ENCODE measurements around the gene LGSN. TPM values are rescaled to one million over a fixed set of nuclear protein-coding genes. Genes with fewer than 3 reads are reported as not detected.
"Not testable (repeated sequence)": the region's sequence is repeated elsewhere in the genome, so short reads cannot be mapped to it uniquely, and the experiment has no call there.

LGSN gene
- total and polyA plus RNA-seq, 4 donors, result 0.06 to 0.40 (median 0.25) TPM

GRCh38 chr6:63280639-63281180 lies 39.1 kb downstream of the LGSN start:
- no peak for DNase-seq (ENCODE audit: low read depth in 4 of 6, low spot score in 6 of 6)
- H3K9me3 ChIP-seq (ENCODE audit: control insufficient read depth, insufficient read depth, low read length), result no peaks in the 10 kb centered on the region
- H3K36me3 ChIP-seq (ENCODE audit: control insufficient read depth, insufficient read depth, low read length), result no peaks in the 10 kb centered on the region
- WGBS (ENCODE audit: insufficient coverage), result 94% methylated on average over 2 of the region's 3 CpGs
- no peak overlapping the region for H3K27ac ChIP-seq (ENCODE audit: low read depth, low read length)
- no peaks in the 10 kb centered on the region for H3K27me3 ChIP-seq (ENCODE audit: control insufficient read depth, insufficient read depth, low read length)
- no peaks in the 10 kb centered on the region for H3K4me1 ChIP-seq (ENCODE audit: control insufficient read depth, insufficient read depth, low read length)
- no peak overlapping the region for H3K4me3 ChIP-seq (ENCODE audit: low read depth, low read length)

GRCh38 chr6:63278916-63279315 lies 40.9 kb downstream of the LGSN start:
- H3K4me1 ChIP-seq (ENCODE audit: control insufficient read depth, insufficient read depth, low read length), result no peaks in the 10 kb centered on the region
- H3K9me3 ChIP-seq (ENCODE audit: control insufficient read depth, insufficient read depth, low read length), result no peaks in the 10 kb centered on the region
- H3K4me3 ChIP-seq (ENCODE audit: low read depth, low read length), result no peak overlapping the region
- no peak for DNase-seq (ENCODE audit: low read depth in 4 of 6, low spot score in 6 of 6)
- H3K27me3 ChIP-seq (ENCODE audit: control insufficient read depth, insufficient read depth, low read length), result no peaks in the 10 kb centered on the region
- no peak overlapping the region for H3K27ac ChIP-seq (ENCODE audit: low read depth, low read length)
- no peaks in the 10 kb centered on the region for H3K36me3 ChIP-seq (ENCODE audit: control insufficient read depth, insufficient read depth, low read length)

- no peak for DNase-seq (ENCODE audit: low read depth in 4 of 6, low spot score in 6 of 6)
- Histone ChIP-seq H3K27me3 (ENCODE audit: control insufficient read depth, insufficient read depth, low read length) (no peaks in the 10 kb centered on the region), H3K4me3 (ENCODE audit: low read depth, low read length) (no peak overlapping the region), H3K36me3 (ENCODE audit: control insufficient read depth, insufficient read depth, low read length) (no peaks in the 10 kb centered on the region), H3K9me3 (ENCODE audit: control insufficient read depth, insufficient read depth, low read length) (no peaks in the 10 kb centered on the region), H3K27ac (ENCODE audit: low read depth, low read length) (no peak overlapping the region), H3K4me1 (ENCODE audit: control insufficient read depth, insufficient read depth, low read length) (no peaks in the 10 kb centered on the region)
- WGBS (ENCODE audit: insufficient coverage), result no CpG with 5 or more reads among the region's 1 CpG
These were observed 43.8 kb downstream of the LGSN start for GRCh38 chr6:63275953-63276352.

- WGBS (ENCODE audit: insufficient coverage), result 92% methylated on average over 24 of the region's 35 CpGs
- H3K4me3 ChIP-seq (ENCODE audit: low read depth, low read length); H3K27ac ChIP-seq (ENCODE audit: low read depth, low read length); H3K9me3 ChIP-seq (ENCODE audit: control insufficient read depth, insufficient read depth, low read length); H3K27me3 ChIP-seq (ENCODE audit: control insufficient read depth, insufficient read depth, low read length); H3K4me1 ChIP-seq (ENCODE audit: control insufficient read depth, insufficient read depth, low read length); H3K36me3 ChIP-seq (ENCODE audit: control insufficient read depth, insufficient read depth, low read length); DNase-seq (ENCODE audit: low read depth in 4 of 6, low spot score in 6 of 6): not testable (repeated sequence)
These were observed 44.9 kb downstream of the LGSN start for GRCh38 chr6:63274795-63275430.

- no peaks in the 10 kb centered on the region for H3K27me3 ChIP-seq (ENCODE audit: control insufficient read depth, insufficient read depth, low read length)
- peak; percentile 7 to 89 (median 26) for DNase-seq (ENCODE audit: low read depth in 4 of 6, low spot score in 6 of 6)
- H3K4me3 ChIP-seq (ENCODE audit: low read depth, low read length), result no peak overlapping the region
- no peaks in the 10 kb centered on the region for H3K36me3 ChIP-seq (ENCODE audit: control insufficient read depth, insufficient read depth, low read length)
- no CpG with 5 or more reads among the region's 1 CpG for WGBS (ENCODE audit: insufficient coverage)
- no peaks in the 10 kb centered on the region for H3K4me1 ChIP-seq (ENCODE audit: control insufficient read depth, insufficient read depth, low read length)
- H3K9me3 ChIP-seq (ENCODE audit: control insufficient read depth, insufficient read depth, low read length), result no peaks in the 10 kb centered on the region
- H3K27ac ChIP-seq (ENCODE audit: low read depth, low read length), result no peak overlapping the region
These were observed 47.4 kb downstream of the LGSN start for GRCh38 chr6:63272397-63272796.

GRCh38 chr6:63269470-63269869 lies 50.3 kb downstream of the LGSN start:
- Histone ChIP-seq H3K27ac (ENCODE audit: low read depth, low read length) (no peak overlapping the region), H3K9me3 (ENCODE audit: control insufficient read depth, insufficient read depth, low read length) (no peaks in the 10 kb centered on the region), H3K27me3 (ENCODE audit: control insufficient read depth, insufficient read depth, low read length) (no peaks in the 10 kb centered on the region), H3K36me3 (ENCODE audit: control insufficient read depth, insufficient read depth, low read length) (no peaks in the 10 kb centered on the region), H3K4me1 (ENCODE audit: control insufficient read depth, insufficient read depth, low read length) (no peaks in the 10 kb centered on the region), H3K4me3 (ENCODE audit: low read depth, low read length) (no peak overlapping the region)
- WGBS (ENCODE audit: insufficient coverage), result 70% methylated on average over 3 of the region's 4 CpGs
- DNase-seq (ENCODE audit: low read depth in 4 of 6, low spot score in 6 of 6), result no peak

- Histone ChIP-seq H3K27me3 (ENCODE audit: control insufficient read depth, insufficient read depth, low read length) (no peaks in the 10 kb centered on the region), H3K36me3 (ENCODE audit: control insufficient read depth, insufficient read depth, low read length) (no peaks in the 10 kb centered on the region), H3K27ac (ENCODE audit: low read depth, low read length) (no peak overlapping the region), H3K4me3 (ENCODE audit: low read depth, low read length) (no peak overlapping the region), H3K4me1 (ENCODE audit: control insufficient read depth, insufficient read depth, low read length) (no peaks in the 10 kb centered on the region), H3K9me3 (ENCODE audit: control insufficient read depth, insufficient read depth, low read length) (no peaks in the 10 kb centered on the region)
- WGBS (ENCODE audit: insufficient coverage), result no CpG with 5 or more reads among the region's 2 CpGs
- DNase-seq (ENCODE audit: low read depth in 4 of 6, low spot score in 6 of 6), result no peak
These were observed 51.2 kb downstream of the LGSN start for GRCh38 chr6:63268574-63268973.

GRCh38 chr6:63267828-63268227 lies 52.0 kb downstream of the LGSN start:
- no peak overlapping the region for H3K4me3 ChIP-seq (ENCODE audit: low read depth, low read length)
- no peaks in the 10 kb centered on the region for H3K9me3 ChIP-seq (ENCODE audit: control insufficient read depth, insufficient read depth, low read length)
- H3K4me1 ChIP-seq (ENCODE audit: control insufficient read depth, insufficient read depth, low read length), result no peaks in the 10 kb centered on the region
- WGBS (ENCODE audit: insufficient coverage), result no CpG with 5 or more reads among the region's 1 CpG
- H3K27ac ChIP-seq (ENCODE audit: low read depth, low read length), result no peak overlapping the region
- H3K27me3 ChIP-seq (ENCODE audit: control insufficient read depth, insufficient read depth, low read length), result no peaks in the 10 kb centered on the region
- H3K36me3 ChIP-seq (ENCODE audit: control insufficient read depth, insufficient read depth, low read length), result no peaks in the 10 kb centered on the region
- no peak for DNase-seq (ENCODE audit: low read depth in 4 of 6, low spot score in 6 of 6)

- Histone ChIP-seq H3K27me3 (ENCODE audit: control insufficient read depth, insufficient read depth, low read length) (no peaks in the 10 kb centered on the region), H3K27ac (ENCODE audit: low read depth, low read length) (no peak overlapping the region), H3K9me3 (ENCODE audit: control insufficient read depth, insufficient read depth, low read length) (no peaks in the 10 kb centered on the region), H3K4me3 (ENCODE audit: low read depth, low read length) (no peak overlapping the region), H3K36me3 (ENCODE audit: control insufficient read depth, insufficient read depth, low read length) (no peaks in the 10 kb centered on the region), H3K4me1 (ENCODE audit: control insufficient read depth, insufficient read depth, low read length) (no peaks in the 10 kb centered on the region)
- WGBS (ENCODE audit: insufficient coverage), result no CpG with 5 or more reads among the region's 4 CpGs
- DNase-seq (ENCODE audit: low read depth in 4 of 6, low spot score in 6 of 6), result no peak
These were observed 52.7 kb downstream of the LGSN start for GRCh38 chr6:63267046-63267445.

- no CpG with 5 or more reads among the region's 3 CpGs for WGBS (ENCODE audit: insufficient coverage)
- H3K4me1 ChIP-seq (ENCODE audit: control insufficient read depth, insufficient read depth, low read length), result no peaks in the 10 kb centered on the region
- no peaks in the 10 kb centered on the region for H3K9me3 ChIP-seq (ENCODE audit: control insufficient read depth, insufficient read depth, low read length)
- H3K36me3 ChIP-seq (ENCODE audit: control insufficient read depth, insufficient read depth, low read length), result no peaks in the 10 kb centered on the region
- H3K4me3 ChIP-seq (ENCODE audit: low read depth, low read length), result no peak overlapping the region
- no peaks in the 10 kb centered on the region for H3K27me3 ChIP-seq (ENCODE audit: control insufficient read depth, insufficient read depth, low read length)
- no peak overlapping the region for H3K27ac ChIP-seq (ENCODE audit: low read depth, low read length)
- no peak for DNase-seq (ENCODE audit: low read depth in 4 of 6, low spot score in 6 of 6)
These were observed 56.3 kb downstream of the LGSN start for GRCh38 chr6:63263444-63263843.

Measured in spinal cord (tissue), 10 donors.